H9 (cell line): ENCODE measurements around the gene CRYGD. TPM values are rescaled to one million over a fixed set of nuclear protein-coding genes. Genes with fewer than 3 reads are reported as not detected.
A peak's percentile ranks its signal among the peaks of the same experiment; 100 is the strongest.

Experiments
- DNase-seq: peaks from one replicate; pipeline ENCODE4 v3.0.0-alpha.2; 2017
- H2AFZ ChIP-seq: one replicate; pipeline ENCODE4 v1.6.1; 2013; ENCODE audit warnings: mild to moderate bottlenecking, low read length, control low read depth, moderate library complexity
- H2AK5ac ChIP-seq: 2 replicates; pipeline ENCODE4 v1.6.1; 2013; ENCODE audit warnings: low read length, control low read depth, mixed read lengths; ENCODE audit not compliant: insufficient read length
- H2BK120ac ChIP-seq: one replicate; pipeline ENCODE4 v1.6.1; 2013; ENCODE audit warnings: low read depth, mild to moderate bottlenecking, low read length, control low read depth, inconsistent platforms; ENCODE audit not compliant: poor library complexity, severe bottlenecking
- H2BK12ac ChIP-seq: 2 replicates; pipeline ENCODE4 v1.6.1; 2013; ENCODE audit warnings: low read length, control low read depth, mixed read lengths, low read depth; ENCODE audit not compliant: insufficient read length
- H2BK15ac ChIP-seq: 2 replicates; pipeline ENCODE4 v1.6.1; 2013; ENCODE audit warnings: low read depth, low read length, control low read depth
- H2BK20ac ChIP-seq: one replicate; pipeline ENCODE4 v1.6.1; 2013; ENCODE audit warnings: low read depth, mild to moderate bottlenecking, low read length, control low read depth, inconsistent platforms; ENCODE audit not compliant: poor library complexity, severe bottlenecking
- H2BK5ac ChIP-seq: 2 replicates; pipeline ENCODE4 v1.6.1; 2013; ENCODE audit warnings: low read length, control low read depth, mixed read lengths; ENCODE audit not compliant: insufficient read length
- H3K14ac ChIP-seq: 2 replicates; pipeline ENCODE4 v1.6.1; 2013; ENCODE audit warnings: low read length, control low read depth; ENCODE audit not compliant: insufficient read depth
- H3K18ac ChIP-seq: 2 replicates; pipeline ENCODE4 v1.6.1; 2013; ENCODE audit warnings: low read depth, mild to moderate bottlenecking, mixed read lengths, low read length, control low read depth; ENCODE audit not compliant: insufficient read length
- H3K23ac ChIP-seq: 2 replicates; pipeline ENCODE4 v1.6.1; 2013; ENCODE audit warnings: low read length, control low read depth, mixed read lengths, low read depth; ENCODE audit not compliant: insufficient read length
- H3K23me2 ChIP-seq: 2 replicates; pipeline ENCODE4 v1.6.1; 2013; ENCODE audit warnings: low read depth, mild to moderate bottlenecking, mixed read lengths, low read length, control low read depth; ENCODE audit not compliant: insufficient read length, poor library complexity, severe bottlenecking
- H3K27ac ChIP-seq: 2 replicates; pipeline ENCODE4 v1.5.1; 2013; ENCODE audit warnings: low read length, control low read depth, mixed read lengths, low read depth; ENCODE audit not compliant: insufficient read length
- H3K27me3 ChIP-seq: 2 replicates; pipeline ENCODE4 v1.6.1; 2013; ENCODE audit warnings: low read length, control low read depth, inconsistent platforms; ENCODE audit not compliant: insufficient read depth
- H3K4ac ChIP-seq: 2 replicates; pipeline ENCODE4 v1.6.1; 2013; ENCODE audit warnings: low read depth, mild to moderate bottlenecking, control low read depth, inconsistent platforms, low read length, moderate library complexity
- H3K4me1 ChIP-seq: 2 replicates; pipeline ENCODE4 v1.6.1; 2013; ENCODE audit warnings: low read length, control low read depth, inconsistent platforms; ENCODE audit not compliant: insufficient read depth
- H3K4me2 ChIP-seq: 2 replicates; pipeline ENCODE4 v1.6.1; 2013; ENCODE audit warnings: low read length, control low read depth, mixed read lengths; ENCODE audit not compliant: insufficient read length, insufficient read depth
- H3K56ac ChIP-seq: 2 replicates; pipeline ENCODE4 v1.6.1; 2013; ENCODE audit warnings: low read depth, mild to moderate bottlenecking, mixed read lengths, low read length, control low read depth; ENCODE audit not compliant: insufficient read length
- H3K79me1 ChIP-seq: 2 replicates; pipeline ENCODE4 v1.6.1; 2013; ENCODE audit warnings: low read depth, mild to moderate bottlenecking, moderate library complexity, low read length, control low read depth, inconsistent platforms; ENCODE audit not compliant: insufficient read depth, poor library complexity, severe bottlenecking
- H3K79me2 ChIP-seq: 2 replicates; pipeline ENCODE4 v1.6.1; 2013; ENCODE audit warnings: low read length, control low read depth, inconsistent platforms; ENCODE audit not compliant: insufficient read depth
- H3K9ac ChIP-seq: 2 replicates; pipeline ENCODE4 v1.6.1; 2013; ENCODE audit warnings: low read length, control low read depth, mixed read lengths; ENCODE audit not compliant: insufficient read length; ENCODE audit errors: extremely low read depth
- H3K9me3 ChIP-seq: one replicate; pipeline ENCODE4 v1.6.1; 2013; ENCODE audit warnings: low read depth, low read length, inconsistent platforms; ENCODE audit not compliant: control insufficient read depth
- H3T11ph ChIP-seq: one replicate; pipeline ENCODE4 v1.6.1; 2013; ENCODE audit warnings: mild to moderate bottlenecking, low read length, control low read depth, inconsistent platforms
- H4K20me1 ChIP-seq: one replicate; pipeline ENCODE4 v1.6.1; 2013; ENCODE audit not compliant: control insufficient read depth, insufficient read length, insufficient read depth
- H4K5ac ChIP-seq: 2 replicates; pipeline ENCODE4 v1.6.1; 2013; ENCODE audit warnings: low read depth, mild to moderate bottlenecking, mixed read lengths, low read length, control low read depth; ENCODE audit not compliant: insufficient read length
- H4K8ac ChIP-seq: replicated peaks from 2 replicates; pipeline ENCODE4 v1.6.1; 2013; ENCODE audit warnings: low read length, control low read depth, mixed read lengths, low read depth; ENCODE audit not compliant: insufficient read length
- H4K91ac ChIP-seq: 2 replicates; pipeline ENCODE4 v1.6.1; 2013; ENCODE audit warnings: low read depth, mild to moderate bottlenecking, moderate library complexity, mixed read lengths, low read length, control low read depth; ENCODE audit not compliant: insufficient read length
- H3K27ac Mint-ChIP-seq, 3 experiments: 2 replicates in 2 of 3; 3 replicates in 1 of 3; pipeline ENCODE4 v1.8.0; 2020 to 2021; ENCODE audit warnings: mixed read lengths in 3 of 3, mild to moderate bottlenecking in 1 of 3, moderate library complexity in 1 of 3
- H3K27me3 Mint-ChIP-seq: 2 replicates; pipeline ENCODE4 v1.8.0; 2021; ENCODE audit warnings: low read depth, mild to moderate bottlenecking, moderate library complexity, mixed read lengths
- H3K36me3 Mint-ChIP-seq, 3 experiments: 2 replicates in 2 of 3; 3 replicates in 1 of 3; pipeline ENCODE4 v1.8.0; 2020 to 2021; ENCODE audit warnings: low read depth in 3 of 3, mixed read lengths in 3 of 3; ENCODE audit not compliant: insufficient read depth in 1 of 3
- H3K4me1 Mint-ChIP-seq, 2 experiments: 2 replicates each; pipeline ENCODE4 v1.8.0; 2020; ENCODE audit warnings: mixed read lengths in 2 of 2
- H3K4me3 Mint-ChIP-seq, 2 experiments: 2 replicates in 1 of 2; 3 replicates in 1 of 2; pipeline ENCODE4 v1.8.0; 2020 to 2021; ENCODE audit warnings: mild to moderate bottlenecking in 2 of 2, mixed read lengths in 2 of 2, moderate library complexity in 1 of 2
- H3K9me3 Mint-ChIP-seq, 2 experiments: 2 replicates in 1 of 2; 3 replicates in 1 of 2; pipeline ENCODE4 v1.8.0; 2020; ENCODE audit warnings: mild to moderate bottlenecking in 2 of 2, mixed read lengths in 2 of 2, moderate library complexity in 1 of 2
- CTCF ChIP-seq: fragments of 200-600 bp; sonication (generic); conservative IDR thresholded peaks from 3 replicates; pipeline ENCODE4 v1.8.0; 2021; ENCODE audit warnings: antibody characterized with exemption, mild to moderate bottlenecking
- WGBS: extraction: QIAGEN DNeasy Blood & Tissue Kit; methylation state at CpG from one replicate; pipeline ENCODE4 v1.1.7; 2013; ENCODE audit warnings: missing lambda C conversion rate, low lambda C conversion rate, mixed read lengths; ENCODE audit not compliant: insufficient read length; ENCODE audit errors: extremely low coverage; 5-methylcytosine and 5-hydroxymethylcytosine counted together
- total RNA-seq: library from RNA; stranded (reverse); gene quantifications from 2 replicates; pipeline ENCODE4 v1.2.1, GENCODE V29; 2021

The CRYGD gene
- total RNA-seq, 1 experiment from 2014 or later, result not detected

- Histone ChIP-seq H3K23ac (no peak overlapping the region), H4K5ac (no peak overlapping the region), H3K4me1 (no peaks in the 10 kb centered on the region), H3K14ac (no peak overlapping the region), H3K18ac (no peak overlapping the region), H3K27me3 (no peaks in the 10 kb centered on the region), H3K27ac (no peak overlapping the region), H3K79me2 (no peaks in the 10 kb centered on the region), H3K9ac (no peak overlapping the region), H3K4ac (no peak overlapping the region), H3K79me1 (no peaks in the 10 kb centered on the region), H3K9me3 (peaks cover 7% of the 10 kb centered on the region), H3K23me2 (no peaks in the 10 kb centered on the region), H4K20me1 (no peaks in the 10 kb centered on the region), H3K4me2 (no peak overlapping the region), H3T11ph (no peak overlapping the region), H2BK5ac (no peak overlapping the region), H2BK20ac (no peak overlapping the region), H2AK5ac (no peak overlapping the region), H2BK12ac (no peak overlapping the region), H2BK15ac (no peak overlapping the region), H4K8ac (no peak overlapping the region), H2BK120ac (no peak overlapping the region), H3K56ac (no peak overlapping the region), H4K91ac (no peak overlapping the region), H2AFZ (no peak overlapping the region)
- no peaks in the 10 kb centered on the region; a peak in 1 of 4 replicates for H3K4me1 Mint-ChIP-seq
- H3K9me3 Mint-ChIP-seq, result peaks cover 17 to 25% of the 10 kb centered on the region in 2 experiments
- no peak for TF ChIP-seq CTCF
- H3K27me3 Mint-ChIP-seq, result no peaks in the 10 kb centered on the region; the same call in none of the 2 replicates
- peak overlapping the region in 1 of 3 experiments; percentile 65; a peak in 1 of 7 replicates for H3K27ac Mint-ChIP-seq
- no peak for DNase-seq
- no CpG with 5 or more reads among the region's 8 CpGs for WGBS
- no peak overlapping the region for H3K4me3 Mint-ChIP-seq
- peaks cover 14 to 19% (median 16%) of the 10 kb centered on the region in 3 experiments for H3K36me3 Mint-ChIP-seq
These were observed 10.7 kb upstream of the CRYGD start for GRCh38 chr2:208134928-208135586.
